NCI-H2081 (cell line): ENCODE data around the gene LMF1.

ENCODE experiments used
- DNase-seq, 2 experiments: peaks; one replicate each; lab custom pipeline; 2025; lab: John Stamatoyannopoulos, UW

LMF1 gene

DNA sequence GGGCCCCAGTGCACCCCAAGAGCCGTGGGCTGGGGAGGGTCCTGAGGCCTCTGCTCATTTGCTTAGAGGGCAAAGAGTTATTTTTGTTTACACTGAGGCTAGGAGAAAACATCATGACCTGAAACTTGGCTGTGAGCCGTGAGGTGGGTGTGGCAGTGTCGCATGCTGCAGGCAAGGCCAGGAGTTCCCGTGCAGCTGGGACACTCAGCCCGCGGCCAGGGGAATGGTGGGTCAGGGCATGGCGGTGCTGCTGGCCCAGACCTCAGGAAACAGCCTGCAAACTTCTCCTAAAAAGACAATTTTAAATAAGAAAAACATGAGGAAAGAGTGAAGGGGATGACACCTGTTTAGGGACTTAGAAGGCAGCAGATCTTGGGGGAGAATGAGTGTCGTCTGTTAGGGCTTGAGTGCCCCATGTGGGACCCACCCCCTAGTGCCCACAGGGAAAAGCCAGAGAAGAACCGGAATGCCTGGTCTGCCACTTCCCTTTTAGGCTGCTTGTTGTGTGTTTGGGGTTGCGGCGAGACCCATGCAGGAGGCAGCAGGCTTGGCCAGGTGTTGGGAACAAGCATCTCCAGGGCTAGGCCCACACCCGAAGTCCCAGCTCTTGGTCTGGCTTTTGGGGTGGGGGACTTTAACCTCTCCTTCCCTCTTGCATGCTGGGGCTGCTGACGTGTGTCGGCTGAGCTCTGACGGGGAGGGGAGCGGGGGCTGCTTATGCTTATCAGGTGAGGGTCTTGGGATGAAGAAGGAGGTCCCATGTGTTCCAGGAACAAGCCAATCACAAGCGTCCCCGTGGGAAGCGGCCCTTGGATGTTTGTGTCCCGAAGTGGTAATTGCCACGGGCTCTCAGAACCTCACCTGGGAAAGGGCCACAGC, 89.3 kb downstream of the LMF1 start:
- no peak for DNase-seq

DNA sequence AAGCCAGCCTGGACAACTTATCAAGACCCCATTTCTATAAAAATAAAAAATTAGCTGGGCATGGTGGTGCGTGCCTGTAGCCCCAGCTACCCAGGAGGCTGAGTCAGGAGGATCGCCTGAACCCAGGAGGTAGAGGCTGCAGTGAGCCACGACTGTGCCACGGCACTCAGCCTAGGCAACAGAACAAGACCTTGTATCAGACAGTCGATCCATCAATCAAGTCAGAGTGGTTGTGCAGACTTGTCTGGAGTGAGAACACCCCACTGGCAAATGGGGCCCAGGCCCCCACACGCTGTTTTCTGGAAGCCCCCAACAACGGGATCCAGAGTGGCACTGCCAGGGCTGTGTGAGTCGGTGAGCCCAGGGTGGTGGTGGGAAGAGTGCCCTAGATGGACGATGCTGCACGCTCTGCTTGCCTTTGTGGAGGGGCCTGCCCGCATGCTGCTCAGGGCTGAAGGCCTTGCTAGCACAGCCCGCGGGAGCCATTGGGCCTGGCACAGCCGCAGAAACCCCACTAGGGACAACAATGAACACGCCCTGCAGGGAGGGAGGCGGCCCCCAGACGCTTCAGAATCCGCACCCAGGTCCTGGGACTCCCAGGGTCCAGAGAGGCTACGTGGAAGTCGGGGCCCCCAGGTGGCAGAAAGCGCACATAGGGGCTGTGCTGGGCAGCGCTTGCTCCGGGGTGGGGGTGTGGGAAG, 90.2 kb downstream of the LMF1 start:
- no peak for DNase-seq

GRCh38 chr16:879986-880385, 90.8 kb downstream of the LMF1 start:
- DNase-seq, result no peak

DNA sequence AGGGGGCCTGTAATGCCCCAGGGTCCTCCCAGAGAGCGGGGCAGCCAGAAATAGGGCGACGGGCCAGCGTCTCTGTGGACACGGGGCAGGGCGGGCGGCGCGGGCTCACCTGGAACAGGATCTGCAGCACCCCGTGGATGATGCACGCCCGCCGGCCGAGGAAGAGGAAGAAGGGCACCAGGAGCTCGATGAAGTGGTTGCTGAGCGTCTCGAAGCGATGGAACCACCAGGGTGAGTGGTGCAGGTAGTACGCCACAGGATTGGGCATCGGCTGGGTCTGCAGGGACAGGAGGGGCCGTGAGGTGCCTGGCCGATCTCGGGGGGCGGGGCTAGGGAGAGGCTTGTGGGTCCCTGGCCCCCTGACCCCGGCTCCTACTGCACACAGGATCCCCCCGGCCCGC, 91.3 kb downstream of the LMF1 start:
- DNase-seq, result no peak

GRCh38 chr16:878886-879285, 91.9 kb downstream of the LMF1 start:
- no peak for DNase-seq

DNA sequence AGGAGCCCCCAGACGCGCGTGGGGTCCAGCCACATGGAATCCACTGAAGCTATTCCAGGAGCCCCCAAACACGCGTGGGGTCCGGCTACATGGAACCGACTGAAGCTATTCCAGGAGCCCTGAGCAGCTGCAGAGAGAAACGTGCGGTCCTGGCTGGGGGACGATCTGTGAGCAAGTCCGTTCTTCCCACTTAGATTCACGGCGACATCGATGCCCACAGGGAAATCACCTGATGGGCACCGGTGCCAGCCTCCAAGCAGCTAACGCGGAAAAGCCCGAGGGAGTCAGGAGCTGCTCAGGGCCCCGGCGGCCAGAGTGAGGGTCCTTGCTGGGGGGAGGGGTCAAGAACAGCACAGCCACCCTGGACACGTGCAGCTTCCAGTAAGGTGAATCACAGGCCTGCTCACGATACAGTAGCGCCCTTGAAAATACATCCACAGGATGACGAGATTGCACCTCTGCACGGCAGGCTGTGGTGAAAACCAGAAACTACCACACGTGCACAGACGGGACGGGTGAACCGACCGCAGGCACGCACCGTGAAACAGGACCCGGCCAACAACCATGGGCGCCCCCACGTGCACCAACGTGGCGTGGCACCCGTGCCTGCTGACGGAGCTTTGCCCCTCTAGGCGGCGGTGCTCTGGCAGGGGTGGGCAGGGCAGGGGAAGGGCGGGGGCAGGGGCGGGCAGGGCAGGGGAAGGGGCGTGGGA, 92.6 kb downstream of the LMF1 start:
- DNase-seq, result no peak

- DNase-seq, result no peak
Measured at GRCh38 chr16:877242-878071, 93.3 kb downstream of the LMF1 start.

DNA sequence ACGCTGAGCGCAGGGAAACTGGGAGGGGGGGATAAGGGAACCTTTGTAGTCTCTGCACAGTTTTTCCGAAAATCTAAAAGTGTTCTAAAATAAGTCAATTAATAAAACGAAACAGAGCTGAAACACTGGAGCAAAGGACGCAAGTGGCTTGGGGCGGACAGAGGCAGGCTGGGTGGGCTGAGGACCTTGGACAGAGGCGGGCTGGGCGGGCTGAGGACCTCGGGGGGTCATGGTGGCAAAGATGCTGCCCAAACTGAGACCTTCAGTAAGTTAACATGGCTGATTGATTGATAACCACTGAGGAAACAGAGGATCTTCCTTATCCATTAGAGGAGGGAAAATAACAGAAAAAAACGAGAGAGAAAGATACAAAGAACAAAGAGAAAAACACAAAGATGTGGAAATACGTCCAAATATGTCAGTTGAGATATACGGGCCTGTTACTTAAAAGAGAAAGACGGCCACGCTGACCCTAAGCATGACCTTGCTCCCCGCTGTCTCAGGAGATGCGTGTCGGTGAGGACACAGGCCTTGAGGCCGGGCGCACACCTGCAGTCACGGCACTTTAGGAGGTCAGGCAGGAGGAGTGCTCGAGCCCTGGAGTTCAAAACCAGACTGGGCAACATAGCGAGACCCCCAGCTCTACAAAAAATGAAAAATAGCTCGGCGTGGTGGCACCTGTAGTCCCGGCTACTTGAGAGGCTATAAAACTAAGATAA, 94.1 kb downstream of the LMF1 start:
- DNase-seq, result no peak

GRCh38 chr16:876041-876335, 94.8 kb downstream of the LMF1 start:
- DNase-seq, result no peak

GRCh38 chr16:875182-876040, 95.4 kb downstream of the LMF1 start:
- DNase-seq, result no peak

DNA sequence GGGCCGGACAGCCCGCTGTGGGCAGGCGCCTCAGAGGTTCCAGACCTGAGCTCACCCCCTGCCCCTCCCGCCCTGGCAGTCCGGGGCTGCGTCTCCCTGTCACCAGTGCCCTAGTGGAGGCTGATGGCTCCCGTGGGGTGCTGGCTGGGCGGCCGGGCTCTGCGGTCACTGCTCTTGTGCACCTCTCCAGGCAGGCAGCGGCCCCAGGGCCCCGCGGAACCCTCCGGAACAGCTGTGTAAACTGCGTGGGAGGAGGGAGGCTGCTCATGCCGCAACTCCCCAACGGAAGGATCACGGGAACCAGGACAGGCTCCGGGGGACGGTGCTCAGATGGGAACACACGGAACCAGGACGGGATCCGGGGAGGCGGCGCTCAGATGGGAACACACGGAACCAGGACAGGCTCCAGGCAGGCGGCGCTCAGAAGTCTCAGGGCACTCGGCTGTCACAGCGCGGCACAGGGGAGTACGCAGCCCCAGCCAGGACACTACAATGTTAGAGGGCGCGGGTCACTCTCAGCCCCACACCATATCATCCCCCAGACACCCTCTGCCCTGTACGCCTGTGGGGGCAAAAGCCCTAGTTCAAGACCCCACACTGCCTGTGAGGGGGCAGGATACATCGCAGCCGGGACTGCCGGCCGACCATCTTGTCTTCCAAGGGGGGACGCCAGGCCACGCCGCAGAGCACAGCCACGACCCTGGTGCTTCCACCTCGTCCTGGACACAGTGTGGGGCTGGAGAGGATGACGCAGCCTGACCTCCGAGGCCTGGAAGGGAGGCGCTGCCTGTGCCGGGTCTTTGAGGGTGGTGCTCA, 96.2 kb downstream of the LMF1 start:
- DNase-seq, result no peak

GRCh38 chr16:873889-874288, 96.9 kb downstream of the LMF1 start:
- no peak for DNase-seq

DNA sequence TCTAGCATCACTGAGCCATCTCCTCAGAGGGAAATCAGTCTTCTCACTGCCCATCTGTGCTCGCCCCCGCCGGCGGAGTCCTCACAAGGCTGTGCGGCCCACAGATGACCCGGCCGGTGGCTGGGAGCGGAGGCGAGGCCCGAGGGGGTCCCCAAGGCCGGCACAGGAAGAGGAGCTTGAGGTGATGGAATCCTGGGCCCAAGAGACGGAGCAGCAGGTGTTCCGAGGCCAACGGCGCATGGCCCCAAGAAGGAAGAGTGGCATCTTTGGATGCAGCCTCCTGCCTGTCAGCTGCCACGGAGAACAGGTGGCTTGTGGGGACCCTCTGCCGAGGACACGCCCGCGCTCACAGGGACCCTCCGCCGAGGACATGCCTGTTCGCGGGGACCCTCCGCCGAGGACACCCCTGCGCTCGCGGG, 97.5 kb downstream of the LMF1 start:
- no peak for DNase-seq

- no peak for DNase-seq
Measured at GRCh38 chr16:872436-873242, 98.1 kb downstream of the LMF1 start.

GRCh38 chr16:871562-872345, 99.0 kb downstream of the LMF1 start:
- no peak for DNase-seq

DNA sequence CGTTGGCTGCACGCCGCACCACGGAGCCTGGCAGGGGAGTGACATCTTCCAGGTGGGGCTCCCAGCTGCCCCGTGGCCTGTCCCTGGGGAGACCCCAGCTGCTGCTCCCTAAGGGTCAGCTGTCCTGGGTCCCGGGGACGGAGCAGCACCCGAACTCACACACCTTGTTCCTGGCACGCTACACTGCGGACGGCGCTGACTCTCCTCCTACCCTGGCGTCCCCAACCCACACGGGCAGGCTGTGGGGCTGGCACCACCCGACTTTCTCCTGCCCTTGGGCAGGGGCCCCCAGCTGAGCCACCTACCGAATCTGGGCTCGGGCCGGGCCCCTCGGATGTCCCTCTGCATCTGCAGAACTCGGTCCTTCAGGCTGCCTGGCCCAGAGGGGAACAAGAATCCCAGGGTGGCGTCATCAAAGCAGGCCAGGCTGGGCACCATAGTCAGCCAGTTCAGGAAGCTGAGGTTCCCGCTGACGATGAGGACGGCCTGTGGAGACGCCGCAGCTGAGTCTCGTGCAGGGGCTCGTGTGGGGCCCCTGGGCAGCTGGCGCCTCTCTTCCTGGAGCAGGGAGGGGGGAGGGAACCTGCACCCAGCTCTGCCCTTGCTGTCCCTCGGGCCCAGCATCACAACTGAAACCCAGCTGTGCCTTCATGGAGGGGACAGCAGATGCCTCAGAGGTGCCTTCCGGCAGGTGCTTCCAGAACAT, 99.8 kb downstream of the LMF1 start:
- DNase-seq, result no peak
